Hepatocyte (in vitro differentiated cells): Measurements from ENCODE around the gene STT3A.

Experiments
- EZH2 ChIP-seq: fragments of 200-600 bp; sonication (generic); IDR thresholded peaks from 2 replicates; pipeline ENCODE4 v1.6.1; 2016; ENCODE audit warnings: antibody characterized with exemption, mild to moderate bottlenecking, borderline replicate concordance
- EZH2phosphoT487 ChIP-seq: fragments of 200-600 bp; sonication (generic); IDR thresholded peaks from one replicate; pipeline ENCODE4 v1.6.1; 2018; ENCODE audit warnings: antibody characterized with exemption, mild to moderate bottlenecking, low read depth, moderate library complexity; ENCODE audit not compliant: unreplicated experiment, severe bottlenecking
- TF ChIP-seq, protein P1 (sequence below): fragments of 200-600 bp; sonication (generic); IDR thresholded peaks from 2 replicates; pipeline ENCODE4 v1.5.1; 2016; ENCODE audit warnings: antibody characterized with exemption, mild to moderate bottlenecking; ENCODE audit not compliant: poor library complexity

DNA sequence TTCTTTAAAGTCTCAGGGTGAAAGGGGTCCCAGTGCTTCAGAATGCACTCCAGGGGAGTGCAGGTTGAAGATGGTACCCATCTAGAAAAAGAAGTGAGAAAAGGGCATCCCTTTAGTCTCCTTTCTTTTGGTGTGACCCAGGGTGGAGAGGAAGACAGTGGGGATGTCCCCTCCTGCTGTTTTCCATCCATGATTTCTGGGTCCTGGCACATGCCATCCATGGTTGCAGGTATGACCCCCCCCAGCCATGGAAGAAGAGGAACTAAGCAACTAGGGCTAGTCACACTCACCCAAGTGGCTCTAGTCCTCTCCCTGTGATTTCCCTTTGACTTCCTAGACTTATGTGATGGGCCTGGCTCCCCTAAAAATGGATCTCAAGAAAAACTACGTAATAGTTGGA is 39.3 kb upstream of the STT3A start:
- TF ChIP-seq, protein P1, sequence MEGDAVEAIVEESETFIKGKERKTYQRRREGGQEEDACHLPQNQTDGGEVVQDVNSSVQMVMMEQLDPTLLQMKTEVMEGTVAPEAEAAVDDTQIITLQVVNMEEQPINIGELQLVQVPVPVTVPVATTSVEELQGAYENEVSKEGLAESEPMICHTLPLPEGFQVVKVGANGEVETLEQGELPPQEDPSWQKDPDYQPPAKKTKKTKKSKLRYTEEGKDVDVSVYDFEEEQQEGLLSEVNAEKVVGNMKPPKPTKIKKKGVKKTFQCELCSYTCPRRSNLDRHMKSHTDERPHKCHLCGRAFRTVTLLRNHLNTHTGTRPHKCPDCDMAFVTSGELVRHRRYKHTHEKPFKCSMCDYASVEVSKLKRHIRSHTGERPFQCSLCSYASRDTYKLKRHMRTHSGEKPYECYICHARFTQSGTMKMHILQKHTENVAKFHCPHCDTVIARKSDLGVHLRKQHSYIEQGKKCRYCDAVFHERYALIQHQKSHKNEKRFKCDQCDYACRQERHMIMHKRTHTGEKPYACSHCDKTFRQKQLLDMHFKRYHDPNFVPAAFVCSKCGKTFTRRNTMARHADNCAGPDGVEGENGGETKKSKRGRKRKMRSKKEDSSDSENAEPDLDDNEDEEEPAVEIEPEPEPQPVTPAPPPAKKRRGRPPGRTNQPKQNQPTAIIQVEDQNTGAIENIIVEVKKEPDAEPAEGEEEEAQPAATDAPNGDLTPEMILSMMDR, result no peak
- TF ChIP-seq EZH2 (no peak), EZH2phosphoT487 (no peak)
